HEK293 (cell line): Measurements from ENCODE around the gene KIF20B.

ENCODE experiments used
- CTCF ChIA-PET: fragments of 350-600 bp; formaldehyde crosslinking; extraction: SDS; loops from one replicate; lab custom pipeline; 2021; ENCODE audit warnings: antibody characterized with exemption; lab: Yijun Ruan, JAX
- POLR2A ChIA-PET: fragments of 300-600 bp; formaldehyde crosslinking; extraction: SDS; loops from one replicate; lab custom pipeline; 2020; ENCODE audit warnings: antibody characterized with exemption, inconsistent platforms; lab: Yijun Ruan, JAX
- H3K27ac ChIP-seq: fragments of 200-500 bp; sonication (Bioruptor generic); 2 replicates; pipeline ENCODE4 v1.5.1; 2014; ENCODE audit warnings: low read depth, low read length, control low read depth, inconsistent platforms; ENCODE audit errors: extremely low read depth
- H3K36me3 ChIP-seq, 2 experiments: fragments of 200-500 bp in 1 of 2; sonication (Bioruptor generic) in 1 of 2; 1 replicate in 1 of 2; 2 replicates in 1 of 2; pipeline ENCODE4 v1.5.1; 2014 to 2017; ENCODE audit warnings: inconsistent platforms in 2 of 2, low read length in 2 of 2; ENCODE audit not compliant: control insufficient read depth in 2 of 2, insufficient read depth in 1 of 2
- H3K4me1 ChIP-seq: fragments of 200-500 bp; sonication (Bioruptor generic); 2 replicates; pipeline ENCODE4 v1.5.1; 2014; ENCODE audit warnings: mild to moderate bottlenecking, low read length, inconsistent platforms; ENCODE audit not compliant: control insufficient read depth, insufficient read depth
- H3K4me3 ChIP-seq: 2 replicates; pipeline ENCODE4 v1.5.1; 2011; ENCODE audit warnings: low read depth, mild to moderate bottlenecking, control low read depth, low read length, moderate library complexity
- H3K9me3 ChIP-seq: fragments of 200-500 bp; sonication (Bioruptor generic); 2 replicates; pipeline ENCODE4 v1.5.1; 2014; ENCODE audit warnings: low read depth, low read length, inconsistent platforms; ENCODE audit not compliant: control insufficient read depth, insufficient read depth
- MEIS1 ChIP-seq: sonication (generic); formaldehyde crosslinking; IDR thresholded peaks from 2 replicates; pipeline ENCODE4 v1.8.1; 2022; ENCODE audit warnings: missing genetic modification reagents, mild to moderate bottlenecking, borderline replicate concordance
- MZF1 ChIP-seq: fragments of 450-650 bp; formaldehyde crosslinking; IDR thresholded peaks from 2 replicates; pipeline ENCODE4 v1.5.1; 2017; ENCODE audit warnings: missing biosample characterization, missing genetic modification characterization, borderline replicate concordance
- PRDM1 ChIP-seq: fragments of 450-650 bp; formaldehyde crosslinking; IDR thresholded peaks from 2 replicates; pipeline ENCODE4; 2016; ENCODE audit warnings: missing biosample characterization, missing genetic modification characterization
- PRDM4 ChIP-seq: fragments of 450-650 bp; formaldehyde crosslinking; IDR thresholded peaks from 2 replicates; pipeline ENCODE4 v1.5.1; 2017; ENCODE audit warnings: missing biosample characterization, missing genetic modification characterization
- TSHZ1 ChIP-seq: fragments of 450-650 bp; formaldehyde crosslinking; IDR thresholded peaks from 2 replicates; pipeline ENCODE4 v1.5.1; 2016; ENCODE audit warnings: missing biosample characterization, missing genetic modification characterization, borderline replicate concordance
- ZBTB1 ChIP-seq: fragments of 450-650 bp; formaldehyde crosslinking; IDR thresholded peaks from 2 replicates; pipeline ENCODE4 v1.5.1; 2016; ENCODE audit warnings: missing biosample characterization, missing genetic modification characterization
- ZFHX2 ChIP-seq: fragments of 450-650 bp; formaldehyde crosslinking; conservative IDR thresholded peaks from 2 replicates; pipeline ENCODE4 v1.5.1; 2016; ENCODE audit warnings: missing biosample characterization, missing genetic modification characterization
- ZNF132 ChIP-seq: fragments of 450-650 bp; formaldehyde crosslinking; IDR thresholded peaks from 2 replicates; pipeline ENCODE4 v1.5.1; 2017; ENCODE audit warnings: missing biosample characterization, missing genetic modification characterization, borderline replicate concordance
- ZNF148 ChIP-seq: fragments of 450-650 bp; formaldehyde crosslinking; IDR thresholded peaks from 2 replicates; pipeline ENCODE4 v1.5.0; 2017; ENCODE audit warnings: missing biosample characterization, missing genetic modification characterization, borderline replicate concordance
- ZNF214 ChIP-seq: fragments of 450-650 bp; formaldehyde crosslinking; IDR thresholded peaks from 2 replicates; pipeline ENCODE4 v1.5.1; 2017; ENCODE audit warnings: missing biosample characterization, mild to moderate bottlenecking, missing genetic modification characterization, borderline replicate concordance
- ZNF221 ChIP-seq: fragments of 450-650 bp; formaldehyde crosslinking; IDR thresholded peaks from 2 replicates; pipeline ENCODE4 v1.5.1; 2017; ENCODE audit warnings: missing biosample characterization, missing genetic modification characterization, borderline replicate concordance
- ZNF239 ChIP-seq: fragments of 450-650 bp; formaldehyde crosslinking; IDR thresholded peaks from 2 replicates; pipeline ENCODE4 v1.5.1; 2016; ENCODE audit warnings: missing biosample characterization, missing genetic modification characterization
- ZNF26 ChIP-seq: fragments of 450-650 bp; formaldehyde crosslinking; IDR thresholded peaks from 2 replicates; pipeline ENCODE4 v1.5.1; 2016; ENCODE audit warnings: missing biosample characterization, missing genetic modification characterization
- ZNF266 ChIP-seq: fragments of 450-650 bp; formaldehyde crosslinking; IDR thresholded peaks from 2 replicates; pipeline ENCODE4 v1.5.1; 2016; ENCODE audit warnings: missing biosample characterization, missing genetic modification characterization, low read depth
- ZNF280C ChIP-seq: fragments of 450-650 bp; formaldehyde crosslinking; IDR thresholded peaks from 2 replicates; pipeline ENCODE4 v1.5.1; 2016; ENCODE audit warnings: missing biosample characterization, missing genetic modification characterization
- ZNF350 ChIP-seq: fragments of 450-650 bp; formaldehyde crosslinking; IDR thresholded peaks from 2 replicates; pipeline ENCODE4 v1.5.0; 2017; ENCODE audit warnings: missing biosample characterization, mild to moderate bottlenecking, missing genetic modification characterization
- ZNF366 ChIP-seq: fragments of 450-650 bp; formaldehyde crosslinking; conservative IDR thresholded peaks from 2 replicates; pipeline ENCODE4 v1.5.1; 2016; ENCODE audit warnings: missing biosample characterization, missing genetic modification characterization
- ZNF416 ChIP-seq: fragments of 450-650 bp; formaldehyde crosslinking; IDR thresholded peaks from 2 replicates; pipeline ENCODE4 v1.5.1; 2016; ENCODE audit warnings: missing biosample characterization, missing genetic modification characterization
- ZNF544 ChIP-seq: fragments of 450-650 bp; formaldehyde crosslinking; IDR thresholded peaks from 2 replicates; pipeline ENCODE4 v1.5.0; 2017; ENCODE audit warnings: missing biosample characterization, missing genetic modification characterization
- ZNF645 ChIP-seq: fragments of 450-650 bp; formaldehyde crosslinking; IDR thresholded peaks from 2 replicates; pipeline ENCODE4; 2016; ENCODE audit warnings: missing biosample characterization, missing genetic modification characterization
- ZNF658 ChIP-seq: fragments of 450-650 bp; formaldehyde crosslinking; IDR thresholded peaks from 2 replicates; pipeline ENCODE4; 2016; ENCODE audit warnings: missing biosample characterization, missing genetic modification characterization
- ZNF777 ChIP-seq: fragments of 450-650 bp; formaldehyde crosslinking; IDR thresholded peaks from 2 replicates; pipeline ENCODE4 v1.5.1; 2017; ENCODE audit warnings: missing biosample characterization, missing genetic modification characterization, borderline replicate concordance

Gene KIF20B

GRCh38 chr10:89707372-89707771 is 6.0 kb downstream of the KIF20B start:
- H3K4me1 ChIP-seq: peaks cover 18% of the 10 kb centered on the region
- no peak overlapping the region for H3K4me3 ChIP-seq
- TF ChIP-seq ZNF239 (tag by site-specific recombination) (no peak), MZF1 (peak; percentile 43; the same call in 1 of the 2 replicates), ZFHX2 (tag by site-specific recombination) (no peak), ZNF214 (tag by site-specific recombination) (no peak), ZBTB1 (tag by site-specific recombination) (no peak), ZNF366 (peak; percentile 77; the same call in 1 of the 2 replicates), TSHZ1 (no peak), PRDM1 (peak; percentile 99), ZNF544 (tag by site-specific recombination) (no peak), ZNF26 (tag by site-specific recombination) (no peak), ZNF148 (tag by site-specific recombination) (no peak), ZNF221 (no peak), ZNF132 (tag by site-specific recombination) (no peak), ZNF658 (tag by site-specific recombination) (no peak), ZNF350 (tag by site-specific recombination) (no peak)
- ChIA-PET CTCF (interaction anchor here (0.6 kb wide), 2 partner anchors 103 to 145 kb away, joined by 5 to 6 read pairs; no protein-coding TSS in a partner anchor), POLR2A (interaction anchor here (0.7 kb wide), 1 partner anchor 155 kb away, joined by 3 read pairs; no protein-coding TSS in a partner anchor)
- H3K36me3 ChIP-seq: peaks cover 18 to 33% of the 10 kb centered on the region in 2 experiments
- H3K27ac ChIP-seq: no peak overlapping the region
- H3K9me3 ChIP-seq: no peaks in the 10 kb centered on the region

- ChIA-PET POLR2A (interaction anchor here (2.1 kb wide), 1 partner anchor 9 kb away, joined by 7 read pairs; the partner anchor contains the start of gene KIF20B), CTCF (interaction anchor here (0.6 kb wide), 1 partner anchor 1078 kb away, joined by 3 read pairs; no protein-coding TSS in a partner anchor)
- Histone ChIP-seq H3K4me3 (no peak overlapping the region), H3K9me3 (no peaks in the 10 kb centered on the region), H3K36me3 (peaks cover 36 to 60% of the 10 kb centered on the region in 2 experiments), H3K27ac (no peak overlapping the region), H3K4me1 (peaks cover 4% of the 10 kb centered on the region)
- TF ChIP-seq ZNF416 (no peak), ZNF777 (tag by site-specific recombination) (no peak), ZNF645 (tag by site-specific recombination) (no peak), ZNF266 (no peak), MEIS1 (CRISPR knock-in tag) (no peak), ZNF280C (tag by site-specific recombination) (no peak), PRDM4 (no peak)
These were observed 9.4 kb downstream of the KIF20B start for GRCh38 chr10:89710753-89711152.
